ENCODE results near the gene NOL4L. TPM values are rescaled to one million over a fixed set of nuclear protein-coding genes. Genes with fewer than 3 reads are reported as not detected.

NOL4L gene
- polyA plus RNA-seq, 12 donors, result 11.4 to 25.8 (median 15.8) TPM; not detected in 1

GRCh38 chr20:32543570-32544259 lies 41.4 kb downstream of the NOL4L start:
- no peak for DNase-seq

DNA sequence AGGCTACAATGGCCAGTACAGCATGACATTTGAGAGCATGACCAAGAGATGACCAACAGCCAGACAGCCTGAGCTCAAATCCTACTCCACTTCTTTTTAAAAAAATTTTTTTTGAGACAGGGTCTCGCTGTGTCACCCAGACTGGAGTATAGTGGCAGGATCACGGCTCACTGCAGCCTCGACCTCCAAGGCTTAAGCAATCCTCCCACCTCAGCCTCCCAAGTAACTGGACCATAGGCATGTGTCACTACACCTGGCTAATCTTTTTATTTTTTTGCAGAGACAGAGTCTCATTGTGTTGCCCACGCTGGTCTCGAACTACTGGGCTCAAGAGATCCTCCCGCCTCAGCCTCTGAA lies 42.9 kb downstream of the NOL4L start:
- no peak for DNase-seq

DNA sequence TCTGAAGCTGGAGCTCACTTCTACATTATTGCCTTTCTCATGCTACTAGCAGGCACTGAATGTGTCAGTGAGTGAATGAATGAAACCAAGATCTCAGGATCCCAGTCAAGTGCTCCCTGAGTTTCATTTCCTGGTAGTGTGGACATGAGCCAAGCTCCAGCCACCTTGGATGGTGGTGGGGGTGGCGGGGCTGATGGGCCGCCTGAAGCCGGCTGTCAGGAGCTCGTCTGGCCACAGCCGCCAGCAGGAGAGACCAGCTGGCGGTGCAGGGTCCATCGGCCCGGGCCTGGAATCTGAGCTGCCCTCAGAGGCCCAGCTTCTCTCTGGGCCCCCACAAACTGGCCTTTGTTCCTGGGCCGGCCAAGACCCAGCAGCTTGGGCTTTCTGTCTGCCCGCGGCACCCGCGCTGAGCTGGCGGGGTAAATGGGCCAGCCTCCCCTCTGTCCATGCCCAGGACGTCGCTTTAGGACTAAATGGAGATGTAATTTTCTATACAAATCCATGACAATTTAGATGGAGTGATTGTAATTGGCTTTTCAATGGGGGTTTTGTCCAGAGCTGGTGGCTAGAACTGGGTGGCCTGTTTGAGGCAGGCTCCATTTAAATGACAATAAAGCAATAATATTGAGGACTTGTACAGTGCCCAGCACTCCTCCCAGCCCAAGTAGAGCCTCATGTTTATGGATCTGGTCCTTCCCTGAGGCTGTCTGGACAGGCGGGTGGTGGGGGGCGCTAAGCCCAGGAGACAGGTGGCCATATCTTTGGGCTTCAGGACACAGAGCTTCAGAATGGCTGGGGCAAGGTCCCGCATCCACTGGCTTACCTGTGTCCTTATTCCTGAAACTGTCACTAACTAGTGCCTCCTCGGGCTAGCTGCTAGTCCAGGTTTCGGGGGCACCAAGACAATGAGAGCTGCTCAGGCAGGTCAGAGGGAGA lies 43.5 kb downstream of the NOL4L start:
- no peak for DNase-seq

DNA sequence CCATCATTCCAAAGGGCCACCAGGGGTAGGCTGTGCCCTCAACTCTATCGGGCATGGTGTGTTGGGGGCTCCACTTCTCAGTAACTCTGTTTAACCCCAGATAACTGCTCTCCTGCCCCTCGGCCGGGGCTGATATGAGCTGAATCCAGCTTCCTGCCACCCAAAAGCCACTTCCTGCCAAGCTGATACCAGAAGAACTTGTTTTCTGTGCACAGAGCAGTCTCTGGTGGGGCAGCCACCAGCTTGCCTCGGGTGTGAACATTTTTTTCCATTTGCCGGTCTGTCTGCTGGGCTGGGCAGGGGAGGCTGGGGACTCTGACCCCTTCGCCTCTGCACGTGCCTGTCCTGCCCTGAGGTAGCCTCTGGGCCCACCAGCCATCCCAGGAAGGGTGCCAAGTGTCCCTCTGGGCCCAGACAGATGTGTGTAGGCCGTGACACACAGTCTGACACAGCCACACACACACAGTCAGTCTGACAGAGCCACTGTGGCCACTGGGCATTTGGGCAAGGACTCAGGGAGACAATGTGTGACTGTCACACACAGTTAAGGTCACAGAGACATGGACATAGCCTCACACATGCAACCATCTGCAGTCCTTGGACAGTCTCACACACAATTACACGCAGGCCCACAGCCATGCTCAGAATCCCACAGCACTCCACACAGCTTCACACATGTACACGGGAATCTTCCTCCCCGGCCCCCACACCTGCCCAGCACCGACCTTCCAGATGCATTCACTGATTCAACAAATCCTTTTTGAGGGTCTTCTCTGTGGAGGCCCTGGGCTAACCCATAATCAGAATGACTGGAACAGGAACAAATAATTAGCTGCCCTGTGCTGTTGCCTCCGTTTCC lies 45.1 kb downstream of the NOL4L start:
- DNase-seq, result no peak

- DNase-seq, result no peak
Measured at GRCh38 chr20:32539026-32539816, 45.9 kb downstream of the NOL4L start.

DNA sequence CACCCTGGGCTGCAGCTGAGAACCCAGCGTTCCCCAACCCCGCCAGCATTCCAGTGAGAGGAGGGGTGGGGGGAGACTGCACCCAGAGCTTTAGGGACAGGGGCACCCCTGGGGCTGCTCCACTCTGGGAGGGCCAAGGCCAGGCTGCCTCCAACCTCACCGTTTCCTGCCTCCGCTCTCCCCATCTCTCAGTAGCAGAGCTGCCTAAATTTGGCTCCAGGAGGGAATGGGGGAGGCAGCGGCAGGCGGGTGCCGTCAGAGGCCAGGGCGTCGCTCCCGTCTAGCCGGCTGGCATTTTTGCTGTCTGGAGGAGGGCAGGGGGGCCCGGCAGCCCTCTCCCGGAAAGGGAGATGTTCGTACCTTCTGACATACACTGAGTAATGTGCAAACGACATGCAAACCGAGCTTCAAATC lies 46.6 kb downstream of the NOL4L start:
- DNase-seq, result no peak

- no peak for DNase-seq
Measured at GRCh38 chr20:32537657-32538525, 47.2 kb downstream of the NOL4L start.

GRCh38 chr20:32536851-32537656 lies 48.1 kb downstream of the NOL4L start:
- DNase-seq, result no peak

GRCh38 chr20:32535953-32536823 lies 48.9 kb downstream of the NOL4L start:
- DNase-seq, result no peak

DNA sequence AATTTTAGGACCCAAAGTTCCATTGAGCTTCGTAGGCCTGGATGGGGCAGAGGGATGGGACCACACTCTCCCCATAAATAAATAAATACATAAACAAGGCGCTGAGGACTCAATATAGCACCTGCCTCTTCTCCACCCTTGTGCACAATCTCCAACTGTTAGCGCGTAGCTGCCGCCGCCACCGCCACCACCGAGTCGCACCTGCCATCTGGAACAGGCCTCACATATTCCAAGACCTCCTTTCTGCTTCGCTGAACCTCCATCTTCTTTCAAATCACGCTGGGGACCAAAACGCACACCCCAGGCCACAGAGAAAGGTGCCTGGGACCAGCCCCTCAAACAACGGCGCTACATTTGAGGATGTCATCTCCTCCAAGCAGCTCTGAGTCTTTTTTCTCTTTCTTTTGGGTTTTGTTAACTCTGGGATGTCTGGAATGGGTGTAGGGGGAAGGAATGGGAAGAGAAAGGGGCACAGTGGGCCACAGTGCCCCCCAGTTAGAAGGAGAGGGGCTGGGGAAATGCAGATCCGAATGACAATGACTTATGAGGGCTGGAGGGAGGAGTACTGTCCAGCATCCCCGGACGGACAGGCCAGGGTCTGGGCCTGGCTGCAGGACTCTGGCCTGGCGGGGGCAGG lies 49.7 kb downstream of the NOL4L start:
- DNase-seq, result no peak

- DNase-seq, result no peak
Measured at GRCh38 chr20:32534661-32535240, 50.4 kb downstream of the NOL4L start.

- DNase-seq, result no peak
Measured at GRCh38 chr20:32533732-32534131, 51.4 kb downstream of the NOL4L start.

DNA sequence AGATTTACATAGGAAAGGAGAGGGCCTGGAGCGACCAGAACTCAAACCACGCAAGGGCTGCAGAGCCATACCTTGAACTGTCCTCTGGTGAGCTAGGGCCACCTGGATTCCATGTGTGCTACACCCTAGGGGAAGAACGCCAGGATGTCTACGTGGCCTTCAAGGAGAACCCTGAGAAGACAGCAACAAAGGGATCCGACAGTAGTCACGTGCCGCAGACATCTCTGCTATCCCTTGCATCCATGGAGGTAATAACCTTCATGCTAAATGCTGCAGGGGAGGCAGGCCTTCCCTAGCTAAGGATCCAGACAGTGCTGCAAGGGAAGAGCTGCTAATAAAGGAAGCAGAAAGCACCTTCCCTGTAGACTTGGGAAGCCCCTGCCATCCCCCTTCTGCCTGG lies 52.9 kb downstream of the NOL4L start:
- DNase-seq, result no peak

DNA sequence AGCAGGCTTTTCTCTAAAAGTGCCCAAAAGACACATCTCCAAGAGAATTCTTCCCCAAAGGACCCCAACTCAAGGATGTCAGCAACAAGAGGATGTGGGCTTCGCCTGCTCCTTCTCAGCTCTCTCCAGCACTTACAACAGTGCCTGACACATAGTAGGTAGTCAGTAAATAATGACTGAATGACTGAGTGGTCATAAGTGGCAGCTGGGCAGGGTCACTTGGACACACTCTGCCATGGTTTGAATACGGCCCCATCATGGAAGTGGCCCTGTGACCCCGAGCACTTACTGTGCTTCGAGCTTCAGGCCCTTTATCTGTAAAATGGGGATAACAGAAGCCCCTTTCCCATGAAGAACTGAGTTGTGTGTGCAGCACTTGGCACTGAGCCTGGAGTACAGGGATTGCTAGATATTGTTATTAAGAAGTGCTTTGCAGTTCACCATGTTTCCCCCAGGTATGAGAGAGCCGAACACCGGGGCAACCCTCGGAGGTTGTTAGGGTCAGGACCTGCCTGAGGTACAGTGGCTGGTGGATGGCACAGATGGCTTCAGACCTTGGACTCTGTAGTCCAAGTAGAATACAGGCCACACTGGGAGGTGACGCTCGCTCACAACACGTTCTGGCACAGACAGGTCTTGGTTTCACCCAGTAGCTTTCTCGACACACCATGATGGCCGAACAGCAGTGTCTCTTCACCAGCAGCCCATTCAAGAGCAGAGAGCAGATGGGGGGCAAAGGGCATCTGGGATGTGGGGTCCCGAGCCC lies 56.0 kb downstream of the NOL4L start:
- DNase-seq, result no peak

DNA sequence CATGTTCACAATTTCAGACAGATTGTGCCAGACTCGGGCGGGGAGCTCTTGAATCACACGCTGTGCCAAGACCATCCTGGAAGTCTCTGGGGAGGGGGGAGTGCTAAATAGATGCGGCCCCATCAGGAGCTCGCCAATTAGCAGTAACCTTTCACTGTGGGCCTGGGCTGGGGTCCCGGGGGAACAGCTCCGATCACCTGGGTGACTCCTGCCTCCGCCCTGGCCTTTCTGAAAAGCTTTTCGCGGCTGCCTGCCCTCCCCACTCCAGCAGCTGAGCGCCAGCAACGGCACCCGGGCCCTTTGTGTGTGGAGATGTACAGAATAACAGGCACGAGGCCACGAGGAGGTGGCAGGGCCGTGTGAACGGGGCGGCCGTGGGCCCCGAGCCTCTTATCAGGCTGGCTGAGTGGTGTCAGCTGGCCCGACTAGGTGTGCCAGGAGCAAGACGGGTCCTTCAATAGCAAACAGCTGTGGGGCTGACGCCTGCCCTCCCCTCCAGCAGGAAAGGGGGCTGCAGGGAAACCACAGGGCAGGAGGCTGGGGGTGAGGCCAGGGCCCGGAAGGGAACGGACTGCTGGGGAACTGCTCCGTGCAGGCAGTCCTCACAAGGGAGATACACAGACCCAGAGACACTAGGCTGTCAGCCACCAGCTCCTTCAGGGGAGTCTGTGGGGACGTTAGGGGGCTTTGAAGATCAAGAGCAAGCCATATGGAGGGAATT lies 56.8 kb downstream of the NOL4L start:
- DNase-seq, result no peak

- DNase-seq, result no peak
Measured at GRCh38 chr20:32527447-32528055, 57.6 kb downstream of the NOL4L start.
